Measurements from ENCODE around the gene CPNE7. TPM values are rescaled to one million over a fixed set of nuclear protein-coding genes. Genes with fewer than 3 reads are reported as not detected.

The CPNE7 gene
- total and polyA plus RNA-seq, 4 experiments from 2014 or later = 2.3 to 7.3 (median 4.9) TPM

DNA sequence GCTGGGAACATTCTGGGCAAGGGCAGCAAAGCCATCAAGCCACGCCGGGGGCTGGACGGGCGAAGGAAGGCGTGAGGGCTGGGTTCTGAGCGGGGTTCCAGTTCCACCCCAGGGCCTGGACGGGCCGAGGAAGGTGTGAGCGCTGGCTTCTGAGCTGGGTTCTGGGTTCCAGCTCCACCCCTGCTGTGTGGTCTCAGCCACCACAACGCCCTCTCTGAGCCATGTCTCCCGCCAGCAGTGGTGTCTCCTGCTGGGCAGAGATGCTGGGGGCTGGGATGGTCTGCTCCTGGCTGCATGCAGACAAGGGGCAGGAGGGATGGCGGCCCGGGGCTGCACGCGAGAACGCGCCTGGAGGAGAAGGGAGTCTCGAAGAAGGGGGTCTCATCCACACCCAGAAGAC, 3.9 kb upstream of the CPNE7 start:
- Histone ChIP-seq H3K4me3 (ENCODE audit: low read length in 2 of 2) (no peak overlapping the region), H3K27ac (ENCODE audit: low read depth, low read length) (no peak overlapping the region), H3K4me1 (ENCODE audit: insufficient read depth, low read length) (peaks cover 20% of the 10 kb centered on the region), H3K9me3 (ENCODE audit: control insufficient read depth in 1 of 2, low read length in 2 of 2) (no peaks in the 10 kb centered on the region), H3K27me3 (ENCODE audit: insufficient read depth, low read length) (peaks cover 3% of the 10 kb centered on the region), H3K36me3 (ENCODE audit: insufficient read depth, low read length) (no peaks in the 10 kb centered on the region)
- Mint-ChIP-seq H3K27ac (peak overlapping the region in 2 of 7 donors; percentile 40 to 52), H3K27me3 (peaks cover 0 to 14% of the 10 kb centered on the region in 2 donors), H3K4me1 (peaks cover 4 to 16% (median 8%) of the 10 kb centered on the region in 4 donors), H3K9me3 (no peaks in the 10 kb centered on the region), H3K36me3 (no peaks in the 10 kb centered on the region), H3K4me3 (peak overlapping the region in 1 of 8 donors; percentile 57)
- intact Hi-C loops (cut with micrococcal nuclease) = no loop called here
- ChIA-PET CTCF (ENCODE audit: partially characterized antibody) (no interaction called here), POLR2A (ENCODE audit: partially characterized antibody) (interaction anchor here (1.2 kb wide), 1 partner anchor 10 kb away, joined by 4 read pairs; no protein-coding TSS in a partner anchor)
- DNase-seq = no peak

DNA sequence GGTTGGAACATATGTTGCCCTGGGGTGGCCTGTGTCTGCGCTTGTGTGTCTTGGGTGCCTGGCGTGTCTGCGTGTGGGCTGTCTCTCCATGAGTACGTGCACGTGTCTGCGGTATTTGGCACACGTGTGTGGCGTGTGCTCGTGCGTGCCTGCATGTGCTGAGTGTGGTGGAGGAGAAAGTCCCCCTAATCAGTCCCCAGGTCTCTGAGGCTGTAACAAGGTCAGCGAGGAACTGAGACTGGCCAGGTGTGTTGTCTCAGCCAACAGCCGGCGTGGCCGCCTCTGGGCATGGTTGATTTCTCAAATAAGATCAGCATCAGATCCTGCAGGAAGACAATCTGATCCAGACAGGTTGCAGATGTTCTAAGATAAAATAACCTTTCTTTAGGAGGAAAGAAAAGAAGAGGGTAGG, 3.5 kb upstream of the CPNE7 start:
- H3K27me3 Mint-ChIP-seq = peaks cover 0 to 14% of the 10 kb centered on the region in 2 donors
- H3K4me3 Mint-ChIP-seq = peak overlapping the region in 1 of 8 donors; percentile 22
- H3K27ac ChIP-seq (ENCODE audit: low read depth, low read length) = no peak overlapping the region
- no peaks in the 10 kb centered on the region for H3K9me3 ChIP-seq (ENCODE audit: control insufficient read depth in 1 of 2, low read length in 2 of 2)
- H3K27ac Mint-ChIP-seq = peak overlapping the region in 1 of 7 donors; percentile 40
- H3K36me3 ChIP-seq (ENCODE audit: insufficient read depth, low read length) = no peaks in the 10 kb centered on the region
- peaks cover 4 to 16% (median 8%) of the 10 kb centered on the region in 4 donors for H3K4me1 Mint-ChIP-seq
- H3K27me3 ChIP-seq (ENCODE audit: insufficient read depth, low read length) = peaks cover 3% of the 10 kb centered on the region
- peaks cover 20% of the 10 kb centered on the region for H3K4me1 ChIP-seq (ENCODE audit: insufficient read depth, low read length)
- intact Hi-C loops (cut with micrococcal nuclease) = no loop called here
- H3K4me3 ChIP-seq (ENCODE audit: low read length in 2 of 2) = no peak overlapping the region
- ChIA-PET POLR2A (ENCODE audit: partially characterized antibody) (interaction anchor here (1.2 kb wide), 1 partner anchor 11 kb away, joined by 4 read pairs; no protein-coding TSS in a partner anchor), CTCF (ENCODE audit: partially characterized antibody) (interaction anchor here (0.6 kb wide), 1 partner anchor 23 kb away, joined by 3 read pairs; no protein-coding TSS in a partner anchor)
- H3K9me3 Mint-ChIP-seq = no peaks in the 10 kb centered on the region
- H3K36me3 Mint-ChIP-seq = no peaks in the 10 kb centered on the region
- no peak for DNase-seq

DNA sequence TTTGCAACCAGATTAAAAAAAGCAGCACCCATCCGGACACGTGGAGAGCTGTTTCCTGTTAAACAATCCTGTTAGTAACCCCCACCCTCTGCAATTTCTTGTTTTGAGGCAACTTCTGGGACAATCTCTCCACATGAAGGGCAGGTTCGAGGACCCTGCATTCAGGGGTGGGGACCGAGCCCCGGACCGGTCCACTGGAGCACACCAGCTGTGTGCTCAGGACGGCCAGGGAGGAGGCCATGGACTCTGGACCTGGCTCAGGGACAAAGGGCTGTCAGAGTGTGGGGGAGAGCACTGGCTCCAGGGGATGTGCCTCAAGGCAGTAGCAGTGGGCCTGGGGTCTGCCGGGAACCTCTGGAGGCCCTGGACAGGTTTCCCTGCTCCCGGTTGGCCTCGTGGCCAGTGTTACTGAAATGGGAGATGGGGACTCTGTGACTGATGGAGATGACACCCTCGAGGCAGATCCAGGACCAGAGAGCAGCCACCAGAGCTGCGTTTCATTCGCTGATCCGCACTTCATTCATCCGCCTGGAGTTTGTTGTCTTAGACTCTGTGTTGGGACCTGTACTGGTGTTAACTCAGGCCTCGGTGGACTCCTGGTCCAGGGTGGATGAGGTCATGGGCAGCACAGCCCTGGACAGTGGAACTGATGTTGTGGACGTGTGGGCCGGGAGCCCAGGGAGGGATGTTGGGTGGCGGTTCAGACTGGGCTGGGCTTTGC, 2.9 kb upstream of the CPNE7 start:
- CTCF ChIA-PET (ENCODE audit: partially characterized antibody) = interaction anchor here (0.6 kb wide), 1 partner anchor 22 kb away, joined by 3 read pairs; no protein-coding TSS in a partner anchor
- DNase-seq = no peak
- no peaks in the 10 kb centered on the region for H3K9me3 ChIP-seq (ENCODE audit: control insufficient read depth in 1 of 2, low read length in 2 of 2)
- H3K4me3 ChIP-seq (ENCODE audit: low read length in 2 of 2) = no peak overlapping the region
- H3K9me3 Mint-ChIP-seq = no peaks in the 10 kb centered on the region
- no peaks in the 10 kb centered on the region for H3K36me3 ChIP-seq (ENCODE audit: insufficient read depth, low read length)
- H3K4me1 Mint-ChIP-seq = peaks cover 4 to 16% (median 8%) of the 10 kb centered on the region in 4 donors
- peaks cover 0 to 15% of the 10 kb centered on the region in 2 donors for H3K27me3 Mint-ChIP-seq
- POLR2A ChIA-PET (ENCODE audit: partially characterized antibody) = interaction anchor here (1.2 kb wide), 1 partner anchor 11 kb away, joined by 4 read pairs; no protein-coding TSS in a partner anchor
- H3K4me3 Mint-ChIP-seq = peak overlapping the region in 3 of 8 donors; percentile 17 to 57 (median 57)
- peaks cover 3% of the 10 kb centered on the region for H3K27me3 ChIP-seq (ENCODE audit: insufficient read depth, low read length)
- H3K27ac Mint-ChIP-seq = peak overlapping the region in 2 of 7 donors; percentile 25 to 64
- H3K4me1 ChIP-seq (ENCODE audit: insufficient read depth, low read length) = peaks cover 20% of the 10 kb centered on the region
- H3K27ac ChIP-seq (ENCODE audit: low read depth, low read length) = no peak overlapping the region
- no peaks in the 10 kb centered on the region for H3K36me3 Mint-ChIP-seq
- intact Hi-C loops (cut with micrococcal nuclease) = no loop called here

DNA sequence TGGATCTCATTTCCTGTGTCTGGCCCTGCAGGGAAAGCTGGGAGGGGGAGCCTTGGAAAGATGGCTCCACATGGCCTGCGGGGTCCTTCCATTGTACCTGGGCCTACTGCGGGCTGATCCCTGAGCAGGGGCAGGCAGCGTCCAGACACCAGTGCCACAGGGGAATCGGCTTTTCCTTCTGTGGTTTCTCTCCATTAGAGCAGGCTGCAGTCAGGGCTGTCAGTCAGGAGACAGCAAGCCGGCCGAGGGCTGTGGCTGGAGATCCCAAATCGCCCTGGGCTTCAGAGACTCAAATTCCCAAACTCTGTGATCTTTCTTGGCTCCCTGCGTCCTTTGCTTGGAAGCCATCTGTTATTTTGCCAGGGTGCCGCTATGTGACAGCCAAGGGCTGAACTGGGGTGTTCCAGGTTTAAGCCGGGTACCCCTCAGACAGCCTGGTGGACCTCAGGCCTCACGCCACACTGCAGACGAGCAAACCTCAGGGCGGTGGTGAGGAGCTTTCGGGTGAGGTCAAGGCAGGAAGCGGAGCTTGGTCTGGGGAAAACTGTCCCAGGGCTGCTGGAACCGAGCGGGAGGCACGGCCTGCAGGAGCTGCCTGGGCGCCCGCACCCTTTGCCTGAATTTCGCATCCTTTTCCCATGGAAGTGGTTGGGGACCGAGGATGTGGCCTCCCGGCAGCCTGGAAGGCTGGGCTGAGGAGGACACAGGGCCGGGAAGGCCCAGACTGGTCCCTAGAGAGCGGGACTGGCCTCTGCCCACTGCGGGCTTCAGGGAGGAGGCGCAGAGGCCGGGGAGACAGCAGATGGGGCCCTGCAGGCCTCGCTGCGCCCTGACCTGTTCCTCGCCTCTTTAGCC, 1.5 kb upstream of the CPNE7 start:
- Mint-ChIP-seq H3K4me3 (peak overlapping the region in 6 of 8 donors; percentile 15 to 67 (median 47)), H3K4me1 (peaks cover 4 to 16% (median 8%) of the 10 kb centered on the region in 4 donors), H3K9me3 (no peaks in the 10 kb centered on the region), H3K36me3 (no peaks in the 10 kb centered on the region), H3K27ac (peak overlapping the region in 1 of 7 donors; percentile 59), H3K27me3 (peaks cover 0 to 15% of the 10 kb centered on the region in 2 donors)
- intact Hi-C loops (cut with micrococcal nuclease) = no loop called here
- Histone ChIP-seq H3K27me3 (ENCODE audit: insufficient read depth, low read length) (peaks cover 3% of the 10 kb centered on the region), H3K4me3 (ENCODE audit: low read length in 2 of 2) (no peak overlapping the region), H3K4me1 (ENCODE audit: insufficient read depth, low read length) (peaks cover 20% of the 10 kb centered on the region), H3K27ac (ENCODE audit: low read depth, low read length) (no peak overlapping the region), H3K36me3 (ENCODE audit: insufficient read depth, low read length) (no peaks in the 10 kb centered on the region), H3K9me3 (ENCODE audit: control insufficient read depth in 1 of 2, low read length in 2 of 2) (no peaks in the 10 kb centered on the region)
- POLR2A ChIA-PET (ENCODE audit: partially characterized antibody) = no interaction called here
- DNase-seq = no peak
- CTCF ChIA-PET (ENCODE audit: partially characterized antibody) = no interaction called here

DNA sequence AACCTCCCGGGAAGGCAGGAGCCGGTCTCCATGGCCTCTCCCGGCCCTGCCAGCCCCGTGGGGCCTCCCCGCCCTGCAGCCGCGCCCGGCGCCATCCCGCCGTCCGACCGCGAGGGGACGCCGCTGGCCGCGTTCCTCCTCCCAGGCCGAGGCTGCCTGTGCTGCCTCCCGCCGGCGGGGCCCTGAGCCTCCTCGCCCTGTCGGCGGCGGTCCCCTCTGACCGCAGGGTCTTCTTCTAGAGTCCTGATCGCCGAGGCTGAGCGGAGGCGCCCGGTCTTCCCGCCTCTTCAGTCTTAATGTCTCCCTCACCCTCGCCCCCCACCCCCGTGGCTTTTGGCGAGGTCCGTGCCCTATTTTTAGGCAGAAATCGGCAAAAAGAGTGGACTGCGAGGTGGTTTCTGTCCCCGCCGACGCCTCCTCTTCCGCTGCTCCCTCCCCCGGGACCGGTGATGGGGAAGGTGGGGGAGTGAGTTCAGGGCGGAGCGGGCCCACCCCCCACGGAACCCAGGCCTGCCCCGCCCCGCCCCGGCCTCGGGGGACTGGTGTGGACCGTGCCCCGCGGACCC, 794 bp upstream of the CPNE7 start:
- H3K9me3 Mint-ChIP-seq = no peaks in the 10 kb centered on the region
- Histone ChIP-seq H3K4me3 (ENCODE audit: low read length in 2 of 2) (peak overlapping the region in 1 of 2 donors; percentile 45), H3K4me1 (ENCODE audit: insufficient read depth, low read length) (peaks cover 20% of the 10 kb centered on the region), H3K27ac (ENCODE audit: low read depth, low read length) (no peak overlapping the region), H3K36me3 (ENCODE audit: insufficient read depth, low read length) (no peaks in the 10 kb centered on the region), H3K9me3 (ENCODE audit: control insufficient read depth in 1 of 2, low read length in 2 of 2) (no peaks in the 10 kb centered on the region), H3K27me3 (ENCODE audit: insufficient read depth, low read length) (peaks cover 3% of the 10 kb centered on the region)
- peak overlapping the region in 7 of 8 donors; percentile 52 to 80 (median 65) for H3K4me3 Mint-ChIP-seq
- POLR2A ChIA-PET (ENCODE audit: partially characterized antibody) = interaction anchor here (1.0 to 1.5 kb wide), 2 partner anchors 9 to 67 kb away, joined by 3 read pairs; no protein-coding TSS in a partner anchor
- peak in 4 of 5 donors; percentile 51 to 60 (median 52) for DNase-seq
- no peak overlapping the region for H3K27ac Mint-ChIP-seq
- CTCF ChIA-PET (ENCODE audit: partially characterized antibody) = no interaction called here
- peaks cover 4 to 16% (median 8%) of the 10 kb centered on the region in 4 donors for H3K4me1 Mint-ChIP-seq
- H3K36me3 Mint-ChIP-seq = no peaks in the 10 kb centered on the region
- intact Hi-C loops (cut with micrococcal nuclease) = no loop called here
- H3K27me3 Mint-ChIP-seq = peaks cover 0 to 15% of the 10 kb centered on the region in 2 donors

DNA sequence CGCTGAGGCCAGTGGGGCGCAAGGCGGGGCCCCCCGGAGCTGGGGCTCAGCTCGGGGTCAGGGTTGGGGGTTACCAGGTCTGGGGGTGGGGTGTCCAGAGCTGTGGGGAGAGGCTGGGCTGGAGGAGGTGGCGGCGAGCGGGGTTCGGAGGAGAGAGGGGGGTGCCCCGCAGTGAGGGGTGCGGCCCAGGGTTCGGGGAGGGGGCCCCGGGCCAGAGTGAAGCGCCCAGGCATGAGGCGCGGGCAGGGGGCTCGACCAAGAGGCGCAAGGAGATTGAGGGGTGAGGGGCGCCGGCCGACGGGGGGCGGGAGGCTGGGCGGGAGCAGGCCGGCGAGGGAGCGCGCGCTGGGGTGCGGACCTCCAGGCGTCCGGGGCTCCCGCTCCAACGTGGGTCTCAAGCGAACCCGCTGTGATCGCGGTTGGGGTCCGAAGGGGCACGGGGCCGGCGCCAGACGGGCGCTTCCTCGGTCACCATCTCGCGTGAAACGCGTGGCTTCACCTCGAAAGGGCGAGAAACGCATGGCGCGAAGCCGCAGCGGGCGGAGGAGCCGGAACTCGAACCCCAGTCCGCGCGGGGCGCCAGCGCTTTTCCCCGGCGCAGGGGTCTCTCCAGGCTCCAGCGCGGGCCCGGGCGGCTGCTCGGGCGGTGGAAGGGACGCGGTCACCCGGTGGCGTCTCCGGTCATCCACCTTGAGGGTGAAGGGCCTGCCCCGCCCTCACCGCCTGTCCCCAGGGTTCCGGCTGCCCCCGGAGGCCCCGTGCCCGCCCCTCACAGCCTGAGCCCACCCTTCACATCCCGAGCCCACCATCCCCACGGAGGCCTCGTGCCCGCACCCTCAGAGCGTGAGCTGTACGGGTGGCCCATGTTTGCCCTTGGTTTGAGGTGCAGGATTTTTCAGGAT, 846 bp downstream of the CPNE7 start:
- no peak overlapping the region for H3K27ac ChIP-seq (ENCODE audit: low read depth, low read length)
- H3K36me3 ChIP-seq (ENCODE audit: insufficient read depth, low read length) = no peaks in the 10 kb centered on the region
- no peaks in the 10 kb centered on the region for H3K9me3 ChIP-seq (ENCODE audit: control insufficient read depth in 1 of 2, low read length in 2 of 2)
- H3K9me3 Mint-ChIP-seq = no peaks in the 10 kb centered on the region
- ChIA-PET CTCF (ENCODE audit: partially characterized antibody) (no interaction called here), POLR2A (ENCODE audit: partially characterized antibody) (interaction anchor here (0.5 to 1.5 kb wide), 3 partner anchors 17 to 216 kb away, joined by 3 to 4 read pairs (median 3); no protein-coding TSS in a partner anchor)
- intact Hi-C loops (cut with micrococcal nuclease) = no loop called here
- H3K4me3 ChIP-seq (ENCODE audit: low read length in 2 of 2) = no peak overlapping the region
- H3K4me1 ChIP-seq (ENCODE audit: insufficient read depth, low read length) = peaks cover 20% of the 10 kb centered on the region
- H3K36me3 Mint-ChIP-seq = no peaks in the 10 kb centered on the region
- no peak for DNase-seq
- no peak overlapping the region for H3K4me3 Mint-ChIP-seq
- H3K4me1 Mint-ChIP-seq = peaks cover 4 to 16% (median 8%) of the 10 kb centered on the region in 4 donors
- H3K27me3 Mint-ChIP-seq = peaks cover 0 to 15% of the 10 kb centered on the region in 2 donors
- H3K27me3 ChIP-seq (ENCODE audit: insufficient read depth, low read length) = peaks cover 3% of the 10 kb centered on the region
- H3K27ac Mint-ChIP-seq = no peak overlapping the region

Data from CD4-positive, alpha-beta memory T cell (primary cell).